SH-SY5Y (cell line): ENCODE data around the gene CFAP92.

Source experiments
- GATA2 ChIP-seq: IDR thresholded peaks from 2 replicates; pipeline ENCODE4 v1.6.1; 2011; ENCODE audit warnings: mild to moderate bottlenecking, low read depth, low read length
- GATA3 ChIP-seq: IDR thresholded peaks from 2 replicates; pipeline ENCODE4 v1.6.1; 2011; ENCODE audit warnings: low read depth, mild to moderate bottlenecking, low read length, moderate library complexity

Gene CFAP92

GRCh38 chr3:128906804-128907525, 86.9 kb downstream of the CFAP92 start:
- TF ChIP-seq GATA3 (no peak), GATA2 (no peak)

GRCh38 chr3:128906031-128906803, 87.7 kb downstream of the CFAP92 start:
- TF ChIP-seq GATA2 (no peak), GATA3 (no peak)

GRCh38 chr3:128903501-128903900, 90.4 kb downstream of the CFAP92 start:
- TF ChIP-seq GATA3 = no peak
- no peak for TF ChIP-seq GATA2

- TF ChIP-seq GATA2 (no peak), GATA3 (no peak)
Observed at GRCh38 chr3:128902426-128902825, 91.5 kb downstream of the CFAP92 start.

GRCh38 chr3:128895843-128896697, 97.8 kb downstream of the CFAP92 start:
- TF ChIP-seq GATA3 (no peak), GATA2 (no peak)

GRCh38 chr3:128889139-128889894, 104.6 kb downstream of the CFAP92 start:
- no peak for TF ChIP-seq GATA2
- no peak for TF ChIP-seq GATA3

- no peak for TF ChIP-seq GATA3
- no peak for TF ChIP-seq GATA2
Observed at GRCh38 chr3:128884992-128885391, 108.9 kb downstream of the CFAP92 start.

- no peak for TF ChIP-seq GATA2
- no peak for TF ChIP-seq GATA3
Observed at GRCh38 chr3:128882719-128883118, 111.2 kb downstream of the CFAP92 start.

GRCh38 chr3:128881576-128881975, 112.3 kb downstream of the CFAP92 start:
- TF ChIP-seq GATA3 = no peak
- no peak for TF ChIP-seq GATA2

GRCh38 chr3:128879991-128880390, 113.9 kb downstream of the CFAP92 start:
- TF ChIP-seq GATA3 = no peak
- TF ChIP-seq GATA2 = no peak

- TF ChIP-seq GATA2 = no peak
- TF ChIP-seq GATA3 = no peak
Observed at GRCh38 chr3:128879125-128879969, 114.5 kb downstream of the CFAP92 start, which contains the start of gene ACAD9. Gene ACAD9, plus strand, starts transcription at chr3:128879620. Its CDS starts 72 bp downstream, at chr3:128879692.

GRCh38 chr3:128878556-128879124, 115.2 kb downstream of the CFAP92 start:
- TF ChIP-seq GATA3 = peak; percentile 69
- TF ChIP-seq GATA2 = peak; percentile 82
